ENCODE data around the gene WWC2.
A peak's percentile ranks its signal among the peaks of the same experiment; 100 is the strongest.

WWC2 gene

GRCh38 chr4:183260491-183261151, 161.6 kb downstream of the WWC2 start:
- no peak for DNase-seq

GRCh38 chr4:183261953-183262775, 163.1 kb downstream of the WWC2 start:
- DNase-seq = peak; percentile 78

- DNase-seq = no peak
Observed at GRCh38 chr4:183262776-183263100, 163.7 kb downstream of the WWC2 start.

DNA sequence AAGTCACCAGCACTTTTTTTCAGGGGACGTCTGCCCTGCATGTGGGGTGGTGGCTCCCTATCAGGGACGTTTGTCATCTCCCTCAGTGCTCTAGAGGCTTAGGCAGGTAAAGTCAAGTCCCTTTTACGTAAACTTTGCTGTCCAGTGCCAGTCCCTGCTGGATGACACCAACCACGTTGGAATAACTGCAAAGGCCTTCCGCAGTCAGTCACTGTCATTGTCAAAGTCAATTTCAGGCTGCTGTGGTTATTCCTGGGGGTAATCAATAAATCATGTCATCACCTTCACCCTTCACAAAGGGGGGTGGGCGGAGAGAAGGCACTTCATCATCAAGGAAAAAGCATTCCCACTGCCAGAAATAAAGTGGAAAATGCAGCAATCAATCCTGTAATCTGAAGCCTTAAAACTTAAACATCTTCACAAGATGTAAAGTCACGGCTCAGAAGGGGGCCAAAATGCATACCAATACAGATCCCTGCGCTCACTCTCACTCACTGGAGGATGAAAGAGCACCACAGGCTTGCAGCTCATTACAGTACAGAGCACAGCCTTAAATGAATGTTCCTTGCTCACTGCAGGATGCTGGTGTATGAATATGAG, 164.8 kb downstream of the WWC2 start:
- peak; percentile 8 for DNase-seq

DNA sequence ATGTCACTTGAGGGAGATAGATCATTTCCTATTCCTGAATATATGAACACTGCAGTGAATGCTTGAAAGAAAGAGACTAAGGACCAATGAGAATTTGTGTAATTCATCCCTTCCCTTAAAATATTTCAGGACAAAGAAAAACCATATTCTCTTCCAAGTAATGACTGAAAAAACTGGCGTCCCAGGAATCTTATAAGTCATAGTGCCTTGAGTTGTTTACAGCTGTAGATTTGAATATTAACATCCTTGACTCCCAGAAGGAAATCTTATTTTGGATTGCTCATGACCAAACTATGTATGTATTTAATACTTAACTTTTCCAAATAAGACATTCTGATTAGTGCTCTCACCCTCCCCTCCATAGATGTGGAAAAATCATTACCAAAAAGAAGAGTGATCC, 165.6 kb downstream of the WWC2 start:
- DNase-seq = peak; percentile 65

- DNase-seq = no peak
Observed at GRCh38 chr4:183266371-183266770, 167.3 kb downstream of the WWC2 start.

DNA sequence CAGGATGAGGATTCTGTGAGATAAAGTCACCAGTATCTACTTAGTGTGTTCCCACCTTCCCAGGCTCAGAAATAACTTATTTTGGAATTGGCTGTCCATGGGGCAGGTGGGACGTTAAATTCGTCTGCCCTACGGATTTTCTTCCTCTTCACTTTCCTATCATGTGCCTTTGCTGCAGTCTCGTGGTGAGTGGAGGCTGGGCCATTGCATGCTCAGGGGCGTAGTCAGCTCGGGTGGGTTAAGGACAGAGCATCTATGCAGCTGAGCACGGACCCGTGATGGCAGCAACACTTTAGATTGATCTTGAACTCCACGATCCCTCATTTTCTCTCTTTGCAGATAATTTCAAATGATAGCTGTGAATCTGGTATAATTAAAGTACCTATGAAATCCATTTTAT, 169.5 kb downstream of the WWC2 start:
- DNase-seq = no peak

- no peak for DNase-seq
Observed at GRCh38 chr4:183272384-183272783, 173.3 kb downstream of the WWC2 start.

DNA sequence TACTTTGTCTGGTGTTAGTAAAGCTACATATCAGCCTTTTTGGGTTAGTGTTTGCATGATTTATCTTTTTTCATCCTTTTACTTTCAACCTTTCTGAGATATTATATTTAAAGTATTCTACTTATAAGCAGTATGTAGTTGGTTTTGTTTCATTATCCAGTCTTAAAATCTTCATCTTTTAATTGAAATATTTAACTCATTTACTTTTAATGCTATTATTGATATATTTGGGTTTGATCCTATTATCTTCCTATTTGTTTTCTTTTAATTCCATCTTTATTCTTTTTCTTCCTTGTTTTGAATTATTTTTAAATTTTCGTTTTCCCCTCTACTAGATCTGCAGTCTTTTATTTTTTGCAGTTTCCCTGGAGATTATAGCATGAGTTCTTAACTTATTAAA, 177.0 kb downstream of the WWC2 start:
- no peak for DNase-seq

- no peak for DNase-seq
Observed at GRCh38 chr4:183284258-183284785, 185.3 kb downstream of the WWC2 start.

- peak; percentile 67 for DNase-seq
Observed at GRCh38 chr4:183284965-183285364, 185.9 kb downstream of the WWC2 start.

DNA sequence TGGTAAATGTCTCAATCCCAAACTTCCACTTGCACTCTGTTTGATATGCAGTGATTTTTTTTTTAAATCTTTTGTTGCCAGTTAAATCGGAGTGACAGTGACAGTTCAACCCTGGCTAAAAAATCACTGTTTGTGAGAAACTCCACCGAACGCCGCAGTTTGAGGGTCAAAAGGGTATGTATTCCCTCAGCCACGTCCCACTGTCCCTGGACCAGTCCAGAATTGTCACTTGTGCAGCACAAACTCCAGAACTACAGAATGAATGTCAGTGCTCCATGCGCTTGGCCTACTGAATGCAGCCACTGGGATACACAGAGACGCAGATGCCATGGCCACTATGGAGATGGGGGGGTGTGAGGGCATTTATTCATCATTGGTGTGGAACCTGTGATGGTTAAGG, 186.8 kb downstream of the WWC2 start:
- no peak for DNase-seq

- no peak for DNase-seq
Observed at GRCh38 chr4:183286590-183287308, 187.7 kb downstream of the WWC2 start.

- no peak for DNase-seq
Observed at GRCh38 chr4:183287309-183287659, 188.2 kb downstream of the WWC2 start.

DNA sequence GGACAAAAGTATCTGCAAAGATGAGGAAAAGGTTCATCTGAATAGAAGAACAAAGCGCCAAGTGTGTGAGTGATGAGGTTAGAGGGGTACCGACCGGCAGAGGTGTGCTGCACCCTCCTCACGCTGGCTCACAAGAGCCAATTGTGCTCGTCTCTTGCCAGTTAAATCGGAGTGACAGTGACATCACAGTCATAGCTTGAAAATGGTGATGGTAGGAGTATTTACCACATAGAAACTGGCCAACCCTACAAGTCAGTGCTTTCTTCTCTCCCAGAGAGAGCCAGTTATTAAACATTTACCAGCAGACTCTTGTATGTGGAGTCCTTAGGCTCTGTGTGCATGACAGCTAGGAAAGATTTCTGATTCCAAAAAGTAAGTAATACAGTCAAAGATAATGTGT, 188.6 kb downstream of the WWC2 start:
- no peak for DNase-seq

- DNase-seq = no peak
Observed at GRCh38 chr4:183288955-183289354, 189.9 kb downstream of the WWC2 start.

GRCh38 chr4:183289688-183290087, 190.6 kb downstream of the WWC2 start:
- no peak for DNase-seq

GRCh38 chr4:183291070-183291469, 192.0 kb downstream of the WWC2 start:
- DNase-seq = no peak

DNA sequence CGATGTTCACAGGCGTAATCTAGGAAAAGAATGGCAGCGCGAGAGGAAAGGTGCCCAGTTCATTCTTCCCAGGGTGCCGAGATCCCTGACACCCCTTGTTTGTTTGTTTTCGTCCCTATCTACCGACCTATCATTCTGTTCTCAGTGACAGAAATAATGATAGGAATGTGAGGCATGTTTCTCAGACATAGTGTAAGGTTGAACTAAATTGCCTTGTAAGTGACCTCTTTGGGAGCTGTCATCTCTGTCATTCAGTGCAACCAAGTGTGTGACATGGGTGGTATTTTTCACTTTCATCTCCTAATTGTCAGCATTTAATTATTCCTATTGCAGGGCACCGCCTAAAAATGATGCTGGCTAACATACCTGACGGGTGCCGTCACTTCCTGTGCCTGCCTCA, 196.7 kb downstream of the WWC2 start:
- DNase-seq = peak; percentile 2

GRCh38 chr4:183297675-183298074, 198.6 kb downstream of the WWC2 start:
- no peak for DNase-seq

GRCh38 chr4:183299464-183299863, 200.4 kb downstream of the WWC2 start:
- no peak for DNase-seq

DNA sequence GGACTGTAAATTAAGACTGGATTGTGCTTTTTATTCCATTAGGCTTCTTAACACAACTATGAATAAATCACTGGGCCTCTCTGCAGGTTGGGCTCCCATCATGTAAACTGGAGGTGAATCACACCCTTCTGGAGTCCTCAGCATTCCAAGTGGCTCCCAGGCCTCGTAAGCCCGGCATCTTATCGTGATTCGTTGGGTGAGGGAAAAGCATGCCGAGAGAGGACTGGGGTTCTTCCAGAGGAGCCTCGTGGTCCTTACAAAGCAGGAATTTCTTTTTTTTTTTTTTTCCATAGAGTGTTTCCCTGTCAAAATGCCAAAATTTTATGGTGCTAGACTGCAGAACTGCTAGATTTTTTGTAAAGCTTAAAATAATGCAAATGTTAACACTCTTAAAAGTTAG, 201.0 kb downstream of the WWC2 start:
- DNase-seq = peak; percentile 3

DNA sequence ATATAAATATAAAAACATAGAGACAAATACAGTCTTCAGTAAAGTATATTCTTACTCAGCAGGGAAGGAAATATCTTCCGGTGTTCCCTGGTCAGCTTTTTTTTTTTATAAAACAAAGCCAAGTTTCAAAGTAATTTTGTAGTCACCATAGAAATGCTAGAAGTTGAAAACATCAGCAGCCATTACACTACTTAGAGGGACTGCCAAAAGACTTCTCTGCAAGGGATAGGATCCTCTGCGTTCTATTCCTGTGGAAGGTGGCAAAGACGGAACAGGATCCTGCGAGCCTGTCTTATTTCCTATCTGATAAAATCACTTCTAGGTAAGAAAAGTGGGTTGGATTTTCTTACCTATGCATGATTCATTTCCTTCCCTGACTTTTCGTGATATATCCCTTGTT, 201.6 kb downstream of the WWC2 start:
- no peak for DNase-seq

All from EL (cell line).